HEK293 (cell line): ENCODE data around the gene CBX8.

Experiments
- CTCF ChIA-PET: fragments of 350-600 bp; formaldehyde crosslinking; extraction: SDS; loops from one replicate; lab custom pipeline; 2021; ENCODE audit warnings: antibody characterized with exemption; lab: Yijun Ruan, JAX
- POLR2A ChIA-PET: fragments of 300-600 bp; formaldehyde crosslinking; extraction: SDS; loops from one replicate; lab custom pipeline; 2020; ENCODE audit warnings: antibody characterized with exemption, inconsistent platforms; lab: Yijun Ruan, JAX
- H3K27ac ChIP-seq: fragments of 200-500 bp; sonication (Bioruptor generic); 2 replicates; pipeline ENCODE4 v1.5.1; 2014; ENCODE audit warnings: low read depth, low read length, control low read depth, inconsistent platforms; ENCODE audit errors: extremely low read depth
- H3K36me3 ChIP-seq, 2 experiments: fragments of 200-500 bp in 1 of 2; sonication (Bioruptor generic) in 1 of 2; 1 replicate in 1 of 2; 2 replicates in 1 of 2; pipeline ENCODE4 v1.5.1; 2014 to 2017; ENCODE audit warnings: inconsistent platforms in 2 of 2, low read length in 2 of 2; ENCODE audit not compliant: control insufficient read depth in 2 of 2, insufficient read depth in 1 of 2
- H3K4me1 ChIP-seq: fragments of 200-500 bp; sonication (Bioruptor generic); 2 replicates; pipeline ENCODE4 v1.5.1; 2014; ENCODE audit warnings: mild to moderate bottlenecking, low read length, inconsistent platforms; ENCODE audit not compliant: control insufficient read depth, insufficient read depth
- H3K4me3 ChIP-seq: 2 replicates; pipeline ENCODE4 v1.5.1; 2011; ENCODE audit warnings: low read depth, mild to moderate bottlenecking, control low read depth, low read length, moderate library complexity
- H3K9me3 ChIP-seq: fragments of 200-500 bp; sonication (Bioruptor generic); 2 replicates; pipeline ENCODE4 v1.5.1; 2014; ENCODE audit warnings: low read depth, low read length, inconsistent platforms; ENCODE audit not compliant: control insufficient read depth, insufficient read depth
- GLI4 ChIP-seq: fragments of 450-650 bp; formaldehyde crosslinking; IDR thresholded peaks from 2 replicates; pipeline ENCODE4 v1.5.1; 2016; ENCODE audit warnings: missing biosample characterization, missing genetic modification characterization
- SALL2 ChIP-seq: fragments of 450-650 bp; formaldehyde crosslinking; IDR thresholded peaks from 2 replicates; pipeline ENCODE4 v1.5.0; 2017; ENCODE audit warnings: missing biosample characterization, mild to moderate bottlenecking, missing genetic modification characterization, borderline replicate concordance
- SCRT1 ChIP-seq: fragments of 450-650 bp; formaldehyde crosslinking; IDR thresholded peaks from 2 replicates; pipeline ENCODE4 v1.5.1; 2016; ENCODE audit warnings: missing biosample characterization, missing genetic modification characterization, borderline replicate concordance
- TSHZ1 ChIP-seq: fragments of 450-650 bp; formaldehyde crosslinking; IDR thresholded peaks from 2 replicates; pipeline ENCODE4 v1.5.1; 2016; ENCODE audit warnings: missing biosample characterization, missing genetic modification characterization, borderline replicate concordance
- ZBTB21 ChIP-seq: fragments of 450-650 bp; formaldehyde crosslinking; IDR thresholded peaks from 2 replicates; pipeline ENCODE4 v1.5.1; 2017; ENCODE audit warnings: missing biosample characterization, missing genetic modification characterization
- ZFP37 ChIP-seq: fragments of 450-650 bp; formaldehyde crosslinking; IDR thresholded peaks from 2 replicates; pipeline ENCODE4 v1.5.1; 2016; ENCODE audit warnings: missing biosample characterization, missing genetic modification characterization
- ZNF221 ChIP-seq: fragments of 450-650 bp; formaldehyde crosslinking; IDR thresholded peaks from 2 replicates; pipeline ENCODE4 v1.5.1; 2017; ENCODE audit warnings: missing biosample characterization, missing genetic modification characterization, borderline replicate concordance
- ZNF560 ChIP-seq: fragments of 450-650 bp; formaldehyde crosslinking; IDR thresholded peaks from 2 replicates; pipeline ENCODE4 v1.5.1; 2017; ENCODE audit warnings: missing biosample characterization, missing genetic modification characterization, borderline replicate concordance
- ZNF596 ChIP-seq: fragments of 450-650 bp; IDR thresholded peaks from 2 replicates; pipeline ENCODE4 v1.5.0; 2018; ENCODE audit warnings: missing biosample characterization, mild to moderate bottlenecking, missing genetic modification characterization, moderate library complexity
- ZNF692 ChIP-seq: fragments of 450-650 bp; formaldehyde crosslinking; IDR thresholded peaks from 2 replicates; pipeline ENCODE4 v1.5.1; 2016; ENCODE audit warnings: missing biosample characterization, missing genetic modification characterization
- TF ChIP-seq, protein P1 (sequence below): fragments of 450-650 bp; formaldehyde crosslinking; IDR thresholded peaks from 2 replicates; pipeline ENCODE4 v1.5.1; 2016; ENCODE audit warnings: missing biosample characterization, missing genetic modification characterization
- TF ChIP-seq, protein P2 (sequence below): fragments of 450-650 bp; formaldehyde crosslinking; conservative IDR thresholded peaks from 2 replicates; pipeline ENCODE4 v1.5.1; 2016; ENCODE audit warnings: low read depth, missing biosample characterization, missing genetic modification characterization
- TF ChIP-seq, protein P3 (sequence below): fragments of 450-650 bp; formaldehyde crosslinking; IDR thresholded peaks from 2 replicates; pipeline ENCODE4 v1.5.1; 2016; ENCODE audit warnings: missing biosample characterization, missing genetic modification characterization
- TF ChIP-seq, protein P4 (sequence below): fragments of 450-650 bp; formaldehyde crosslinking; IDR thresholded peaks from 2 replicates; pipeline ENCODE4 v1.5.1; 2016; ENCODE audit warnings: missing biosample characterization, missing genetic modification characterization
- TF ChIP-seq, protein P5 (sequence below): fragments of 450-650 bp; formaldehyde crosslinking; IDR thresholded peaks from 2 replicates; pipeline ENCODE4 v1.5.1; 2016; ENCODE audit warnings: missing biosample characterization, missing genetic modification characterization

The CBX8 gene

GRCh38 chr17:79783891-79784290 is 13.0 kb downstream of the CBX8 start:
- no peak overlapping the region for H3K4me3 ChIP-seq
- peaks cover 14 to 66% of the 10 kb centered on the region in 2 experiments; a peak in 2 of 3 replicates for H3K36me3 ChIP-seq
- H3K4me1 ChIP-seq, result peaks cover 7% of the 10 kb centered on the region
- TF ChIP-seq ZBTB21 (tag by site-specific recombination) (no peak), SALL2 (tag by site-specific recombination) (no peak), GLI4 (tag by site-specific recombination) (no peak), ZFP37 (tag by site-specific recombination) (no peak), ZNF596 (tag by site-specific recombination) (no peak), SCRT1 (tag by site-specific recombination) (no peak), TSHZ1 (tag by site-specific recombination) (no peak), ZNF692 (tag by site-specific recombination) (no peak), ZNF221 (tag by site-specific recombination) (no peak), ZNF560 (tag by site-specific recombination) (no peak)
- TF ChIP-seq, protein P1, sequence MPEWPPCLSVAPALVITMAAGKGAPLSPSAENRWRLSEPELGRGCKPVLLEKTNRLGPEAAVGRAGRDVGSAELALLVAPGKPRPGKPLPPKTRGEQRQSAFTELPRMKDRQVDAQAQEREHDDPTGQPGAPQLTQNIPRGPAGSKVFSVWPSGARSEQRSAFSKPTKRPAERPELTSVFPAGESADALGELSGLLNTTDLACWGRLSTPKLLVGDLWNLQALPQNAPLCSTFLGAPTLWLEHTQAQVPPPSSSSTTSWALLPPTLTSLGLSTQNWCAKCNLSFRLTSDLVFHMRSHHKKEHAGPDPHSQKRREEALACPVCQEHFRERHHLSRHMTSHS (tag by site-specific recombination), result no peak
- TF ChIP-seq, protein P2, sequence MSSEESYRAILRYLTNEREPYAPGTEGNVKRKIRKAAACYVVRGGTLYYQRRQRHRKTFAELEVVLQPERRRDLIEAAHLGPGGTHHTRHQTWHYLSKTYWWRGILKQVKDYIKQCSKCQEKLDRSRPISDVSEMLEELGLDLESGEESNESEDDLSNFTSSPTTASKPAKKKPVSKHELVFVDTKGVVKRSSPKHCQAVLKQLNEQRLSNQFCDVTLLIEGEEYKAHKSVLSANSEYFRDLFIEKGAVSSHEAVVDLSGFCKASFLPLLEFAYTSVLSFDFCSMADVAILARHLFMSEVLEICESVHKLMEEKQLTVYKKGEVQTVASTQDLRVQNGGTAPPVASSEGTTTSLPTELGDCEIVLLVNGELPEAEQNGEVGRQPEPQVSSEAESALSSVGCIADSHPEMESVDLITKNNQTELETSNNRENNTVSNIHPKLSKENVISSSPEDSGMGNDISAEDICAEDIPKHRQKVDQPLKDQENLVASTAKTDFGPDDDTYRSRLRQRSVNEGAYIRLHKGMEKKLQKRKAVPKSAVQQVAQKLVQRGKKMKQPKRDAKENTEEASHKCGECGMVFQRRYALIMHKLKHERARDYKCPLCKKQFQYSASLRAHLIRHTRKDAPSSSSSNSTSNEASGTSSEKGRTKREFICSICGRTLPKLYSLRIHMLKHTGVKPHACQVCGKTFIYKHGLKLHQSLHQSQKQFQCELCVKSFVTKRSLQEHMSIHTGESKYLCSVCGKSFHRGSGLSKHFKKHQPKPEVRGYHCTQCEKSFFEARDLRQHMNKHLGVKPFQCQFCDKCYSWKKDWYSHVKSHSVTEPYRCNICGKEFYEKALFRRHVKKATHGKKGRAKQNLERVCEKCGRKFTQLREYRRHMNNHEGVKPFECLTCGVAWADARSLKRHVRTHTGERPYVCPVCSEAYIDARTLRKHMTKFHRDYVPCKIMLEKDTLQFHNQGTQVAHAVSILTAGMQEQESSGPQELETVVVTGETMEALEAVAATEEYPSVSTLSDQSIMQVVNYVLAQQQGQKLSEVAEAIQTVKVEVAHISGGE (tag by site-specific recombination), result no peak
- TF ChIP-seq, protein P3, sequence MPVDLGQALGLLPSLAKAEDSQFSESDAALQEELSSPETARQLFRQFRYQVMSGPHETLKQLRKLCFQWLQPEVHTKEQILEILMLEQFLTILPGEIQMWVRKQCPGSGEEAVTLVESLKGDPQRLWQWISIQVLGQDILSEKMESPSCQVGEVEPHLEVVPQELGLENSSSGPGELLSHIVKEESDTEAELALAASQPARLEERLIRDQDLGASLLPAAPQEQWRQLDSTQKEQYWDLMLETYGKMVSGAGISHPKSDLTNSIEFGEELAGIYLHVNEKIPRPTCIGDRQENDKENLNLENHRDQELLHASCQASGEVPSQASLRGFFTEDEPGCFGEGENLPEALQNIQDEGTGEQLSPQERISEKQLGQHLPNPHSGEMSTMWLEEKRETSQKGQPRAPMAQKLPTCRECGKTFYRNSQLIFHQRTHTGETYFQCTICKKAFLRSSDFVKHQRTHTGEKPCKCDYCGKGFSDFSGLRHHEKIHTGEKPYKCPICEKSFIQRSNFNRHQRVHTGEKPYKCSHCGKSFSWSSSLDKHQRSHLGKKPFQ, result no peak
- TF ChIP-seq, protein P4, sequence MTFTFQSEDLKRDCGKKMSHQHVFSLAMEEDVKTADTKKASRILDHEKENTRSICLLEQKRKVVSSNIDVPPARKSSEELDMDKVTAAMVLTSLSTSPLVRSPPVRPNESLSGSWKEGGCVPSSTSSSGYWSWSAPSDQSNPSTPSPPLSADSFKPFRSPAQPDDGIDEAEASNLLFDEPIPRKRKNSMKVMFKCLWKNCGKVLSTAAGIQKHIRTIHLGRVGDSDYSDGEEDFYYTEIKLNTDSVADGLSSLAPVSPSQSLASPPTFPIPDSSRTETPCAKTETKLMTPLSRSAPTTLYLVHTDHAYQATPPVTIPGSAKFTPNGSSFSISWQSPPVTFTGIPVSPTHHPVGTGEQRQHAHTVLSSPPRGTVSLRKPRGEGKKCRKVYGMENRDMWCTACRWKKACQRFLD, result no peak
- TF ChIP-seq, protein P5, sequence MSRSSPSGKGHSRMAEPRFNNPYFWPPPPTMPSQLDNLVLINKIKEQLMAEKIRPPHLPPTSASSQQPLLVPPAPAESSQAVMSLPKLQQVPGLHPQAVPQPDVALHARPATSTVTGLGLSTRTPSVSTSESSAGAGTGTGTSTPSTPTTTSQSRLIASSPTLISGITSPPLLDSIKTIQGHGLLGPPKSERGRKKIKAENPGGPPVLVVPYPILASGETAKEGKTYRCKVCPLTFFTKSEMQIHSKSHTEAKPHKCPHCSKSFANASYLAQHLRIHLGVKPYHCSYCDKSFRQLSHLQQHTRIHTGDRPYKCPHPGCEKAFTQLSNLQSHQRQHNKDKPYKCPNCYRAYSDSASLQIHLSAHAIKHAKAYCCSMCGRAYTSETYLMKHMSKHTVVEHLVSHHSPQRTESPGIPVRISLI (tag by site-specific recombination), result no peak
- no peak overlapping the region for H3K27ac ChIP-seq
- no peaks in the 10 kb centered on the region for H3K9me3 ChIP-seq
- POLR2A ChIA-PET, result interaction anchor here (0.5 kb wide), 1 partner anchor 39 kb away, joined by 3 read pairs; no protein-coding TSS in a partner anchor
- CTCF ChIA-PET, result no interaction called here
